HepG2 (cell line): ENCODE results near the gene BCLAF1. TPM values are rescaled to one million over a fixed set of nuclear protein-coding genes. Genes with fewer than 3 reads are reported as not detected.

ENCODE experiments used
- CCDC6 ChIP-seq: sonication (generic); formaldehyde crosslinking; IDR thresholded peaks from 2 replicates; pipeline ENCODE4 v1.8.1; 2022; ENCODE audit warnings: mild to moderate bottlenecking, missing genetic modification reagents, moderate library complexity
- FOSL1 ChIP-seq: sonication (generic); formaldehyde crosslinking; IDR thresholded peaks from 2 replicates; pipeline ENCODE4 v1.9.0; 2021; ENCODE audit warnings: missing genetic modification reagents, borderline replicate concordance
- GATAD1 ChIP-seq: IDR thresholded peaks from 2 replicates; pipeline ENCODE4 v1.6.1; 2016; ENCODE audit warnings: missing genetic modification reagents, missing compliant biosample characterization
- IRF2 ChIP-seq: IDR thresholded peaks from 2 replicates; pipeline ENCODE4 v1.6.1; 2018; ENCODE audit warnings: missing genetic modification reagents, missing compliant biosample characterization
- SNAPC4 ChIP-seq: sonication (generic); formaldehyde crosslinking; IDR thresholded peaks from 2 replicates; pipeline ENCODE4 v1.4.0; 2020; ENCODE audit warnings: mild to moderate bottlenecking, missing genetic modification reagents
- ZNF761 ChIP-seq: sonication (generic); formaldehyde crosslinking; conservative IDR thresholded peaks from 2 replicates; pipeline ENCODE4 v1.4.0; 2020; ENCODE audit warnings: mild to moderate bottlenecking, missing genetic modification reagents
- ZNF790 ChIP-seq: sonication (generic); formaldehyde crosslinking; IDR thresholded peaks from 2 replicates; pipeline ENCODE4 v1.8.0; 2022; ENCODE audit warnings: missing genetic modification reagents, mild to moderate bottlenecking, borderline replicate concordance
- polyA plus RNA-seq, 8 experiments: library from polyadenylated mRNA; depleted of rRNA in 3 of 8; stranded (reverse) in 7 of 8; unstranded in 1 of 8; fragments of >200 nt; fragmentation: Illumina TruSeq in 4 of 8; extraction: Trizol in 4 of 8; gene quantifications; 2 replicates each; pipeline versions ENCODE4 v1.2.1 to v1.2.3, GENCODE V29; 2011 to 2016; ENCODE audit warnings: low read depth in 4 of 8, missing spikeins in 1 of 8, mixed read lengths in 1 of 8; ENCODE audit not compliant: insufficient read depth in 1 of 8
- total RNA-seq, 5 experiments: library from RNA; depleted of rRNA; stranded (reverse); fragments of >200 nt; fragmentation: Illumina TruSeq; extraction: Trizol; gene quantifications; 2 replicates each; pipeline ENCODE4 v1.2.3, GENCODE V29; 2016; ENCODE audit warnings: low read depth in 1 of 5
- TF ChIP-seq, protein P1 (sequence below): sonication (generic); formaldehyde crosslinking; IDR thresholded peaks from 2 replicates; pipeline ENCODE4 v1.4.0; 2020; ENCODE audit warnings: missing genetic modification reagents, borderline replicate concordance

Gene BCLAF1
- total and polyA plus RNA-seq, 2 of the 13 experiments (the other 11 are each of a cell fraction or from before 2014, with no cell fraction given), result 55.3 to 292 TPM

DNA sequence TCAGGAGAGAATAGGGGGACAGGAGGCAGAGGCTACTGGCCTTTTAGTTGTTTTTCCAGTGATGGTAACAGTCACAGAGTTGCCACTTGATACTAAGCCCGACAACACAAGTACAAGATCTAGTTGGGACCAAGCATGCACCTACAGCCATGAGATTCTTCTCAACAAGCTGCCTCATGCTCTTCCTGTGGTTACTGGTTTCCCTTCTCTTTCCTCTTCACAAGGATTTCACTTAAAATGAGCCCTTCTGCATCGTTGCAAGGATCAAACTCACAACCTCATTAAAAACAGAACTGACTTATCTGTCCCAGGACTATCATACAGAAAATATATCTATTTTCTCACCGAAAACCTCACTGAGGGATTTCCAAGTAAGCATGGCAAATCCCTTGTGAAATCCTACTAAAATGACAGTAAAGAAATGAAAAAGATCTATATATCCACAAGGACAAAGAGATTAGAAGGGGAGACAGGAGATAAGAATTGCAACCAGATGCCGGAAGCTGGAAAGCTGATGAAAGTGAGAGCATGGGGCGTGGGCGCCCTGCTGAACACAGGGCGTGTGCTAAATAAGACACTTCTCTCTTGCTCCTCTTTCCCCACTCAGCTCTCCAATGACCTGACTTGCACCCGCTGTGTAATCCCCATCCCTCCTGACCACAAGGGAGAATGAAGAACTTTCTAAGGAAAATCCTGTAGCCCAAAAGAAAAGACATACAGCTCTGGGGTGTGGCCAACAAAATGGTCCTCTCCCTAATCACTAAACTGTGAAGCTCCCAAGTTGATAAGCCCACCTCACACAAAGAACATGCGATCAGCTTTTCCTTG is 53.0 kb downstream of the BCLAF1 start (continued):
- TF ChIP-seq, protein P1, sequence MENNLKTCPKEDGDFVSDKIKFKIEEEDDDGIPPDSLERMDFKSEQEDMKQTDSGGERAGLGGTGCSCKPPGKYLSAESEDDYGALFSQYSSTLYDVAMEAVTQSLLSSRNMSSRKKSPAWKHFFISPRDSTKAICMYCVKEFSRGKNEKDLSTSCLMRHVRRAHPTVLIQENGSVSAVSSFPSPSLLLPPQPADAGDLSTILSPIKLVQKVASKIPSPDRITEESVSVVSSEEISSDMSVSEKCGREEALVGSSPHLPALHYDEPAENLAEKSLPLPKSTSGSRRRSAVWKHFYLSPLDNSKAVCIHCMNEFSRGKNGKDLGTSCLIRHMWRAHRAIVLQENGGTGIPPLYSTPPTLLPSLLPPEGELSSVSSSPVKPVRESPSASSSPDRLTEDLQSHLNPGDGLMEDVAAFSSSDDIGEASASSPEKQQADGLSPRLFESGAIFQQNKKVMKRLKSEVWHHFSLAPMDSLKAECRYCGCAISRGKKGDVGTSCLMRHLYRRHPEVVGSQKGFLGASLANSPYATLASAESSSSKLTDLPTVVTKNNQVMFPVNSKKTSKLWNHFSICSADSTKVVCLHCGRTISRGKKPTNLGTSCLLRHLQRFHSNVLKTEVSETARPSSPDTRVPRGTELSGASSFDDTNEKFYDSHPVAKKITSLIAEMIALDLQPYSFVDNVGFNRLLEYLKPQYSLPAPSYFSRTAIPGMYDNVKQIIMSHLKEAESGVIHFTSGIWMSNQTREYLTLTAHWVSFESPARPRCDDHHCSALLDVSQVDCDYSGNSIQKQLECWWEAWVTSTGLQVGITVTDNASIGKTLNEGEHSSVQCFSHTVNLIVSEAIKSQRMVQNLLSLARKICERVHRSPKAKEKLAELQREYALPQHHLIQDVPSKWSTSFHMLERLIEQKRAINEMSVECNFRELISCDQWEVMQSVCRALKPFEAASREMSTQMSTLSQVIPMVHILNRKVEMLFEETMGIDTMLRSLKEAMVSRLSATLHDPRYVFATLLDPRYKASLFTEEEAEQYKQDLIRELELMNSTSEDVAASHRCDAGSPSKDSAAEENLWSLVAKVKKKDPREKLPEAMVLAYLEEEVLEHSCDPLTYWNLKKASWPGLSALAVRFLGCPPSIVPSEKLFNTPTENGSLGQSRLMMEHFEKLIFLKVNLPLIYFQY (CRISPR knock-in tag), result no peak
- TF ChIP-seq ZNF790 (CRISPR knock-in tag) (no peak), ZNF761 (CRISPR knock-in tag) (no peak), SNAPC4 (CRISPR knock-in tag) (no peak), IRF2 (no peak), CCDC6 (CRISPR knock-in tag) (no peak), FOSL1 (CRISPR knock-in tag) (no peak), GATAD1 (CRISPR knock-in tag) (no peak)
